Lower leg skin (tissue), 3 donors: Measurements from ENCODE around the gene OR8B12.

ENCODE experiments used
- POLR2A ChIP-seq, 2 donors: fragments of 450-650 bp; IDR thresholded peaks; one replicate each; pipeline ENCODE4 v1.6.1; 2016 to 2017; ENCODE audit warnings: antibody characterized with exemption in 2 of 2, mild to moderate bottlenecking in 1 of 2, moderate library complexity in 1 of 2
- TF ChIP-seq, protein P1 (sequence below), 3 donors: fragments of 450-650 bp; IDR thresholded peaks; one replicate each; pipeline ENCODE4 v1.5.1; 2016; ENCODE audit warnings: antibody characterized with exemption in 3 of 3, mild to moderate bottlenecking in 3 of 3, moderate library complexity in 2 of 3

DNA sequence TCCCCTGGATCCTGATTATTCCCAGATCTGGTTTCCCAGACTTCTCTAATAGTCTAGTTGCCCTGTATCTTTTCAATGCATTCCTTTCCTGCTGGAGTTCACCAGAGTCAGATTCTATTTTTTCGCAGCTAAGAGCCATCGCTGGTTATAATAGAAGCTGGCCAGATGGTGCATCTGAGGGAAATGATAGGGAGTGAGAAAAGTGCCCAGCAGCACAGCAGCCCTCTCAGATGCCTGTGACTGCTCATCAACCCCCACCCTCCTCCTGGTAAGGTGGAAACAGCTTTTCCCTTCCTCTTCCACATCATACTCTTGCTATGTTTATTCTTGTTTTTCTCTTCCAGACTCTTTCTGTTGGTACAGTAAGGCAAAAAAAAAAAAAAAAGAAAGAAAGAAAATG is 39.1 kb upstream of the OR8B12 start:
- TF ChIP-seq POLR2A (IDR thresholded peaks at IDR 0.05) = no peak
- TF ChIP-seq, protein P1, sequence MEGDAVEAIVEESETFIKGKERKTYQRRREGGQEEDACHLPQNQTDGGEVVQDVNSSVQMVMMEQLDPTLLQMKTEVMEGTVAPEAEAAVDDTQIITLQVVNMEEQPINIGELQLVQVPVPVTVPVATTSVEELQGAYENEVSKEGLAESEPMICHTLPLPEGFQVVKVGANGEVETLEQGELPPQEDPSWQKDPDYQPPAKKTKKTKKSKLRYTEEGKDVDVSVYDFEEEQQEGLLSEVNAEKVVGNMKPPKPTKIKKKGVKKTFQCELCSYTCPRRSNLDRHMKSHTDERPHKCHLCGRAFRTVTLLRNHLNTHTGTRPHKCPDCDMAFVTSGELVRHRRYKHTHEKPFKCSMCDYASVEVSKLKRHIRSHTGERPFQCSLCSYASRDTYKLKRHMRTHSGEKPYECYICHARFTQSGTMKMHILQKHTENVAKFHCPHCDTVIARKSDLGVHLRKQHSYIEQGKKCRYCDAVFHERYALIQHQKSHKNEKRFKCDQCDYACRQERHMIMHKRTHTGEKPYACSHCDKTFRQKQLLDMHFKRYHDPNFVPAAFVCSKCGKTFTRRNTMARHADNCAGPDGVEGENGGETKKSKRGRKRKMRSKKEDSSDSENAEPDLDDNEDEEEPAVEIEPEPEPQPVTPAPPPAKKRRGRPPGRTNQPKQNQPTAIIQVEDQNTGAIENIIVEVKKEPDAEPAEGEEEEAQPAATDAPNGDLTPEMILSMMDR (IDR thresholded peaks at IDR 0.05) = no peak
